ENCODE data around the gene PCDHB14.
A peak's percentile ranks its signal among the peaks of the same experiment; 100 is the strongest.
"Not testable (repeated sequence)": the region's sequence is repeated elsewhere in the genome, so short reads cannot be mapped to it uniquely, and the experiment has no call there.

The PCDHB14 gene

DNA sequence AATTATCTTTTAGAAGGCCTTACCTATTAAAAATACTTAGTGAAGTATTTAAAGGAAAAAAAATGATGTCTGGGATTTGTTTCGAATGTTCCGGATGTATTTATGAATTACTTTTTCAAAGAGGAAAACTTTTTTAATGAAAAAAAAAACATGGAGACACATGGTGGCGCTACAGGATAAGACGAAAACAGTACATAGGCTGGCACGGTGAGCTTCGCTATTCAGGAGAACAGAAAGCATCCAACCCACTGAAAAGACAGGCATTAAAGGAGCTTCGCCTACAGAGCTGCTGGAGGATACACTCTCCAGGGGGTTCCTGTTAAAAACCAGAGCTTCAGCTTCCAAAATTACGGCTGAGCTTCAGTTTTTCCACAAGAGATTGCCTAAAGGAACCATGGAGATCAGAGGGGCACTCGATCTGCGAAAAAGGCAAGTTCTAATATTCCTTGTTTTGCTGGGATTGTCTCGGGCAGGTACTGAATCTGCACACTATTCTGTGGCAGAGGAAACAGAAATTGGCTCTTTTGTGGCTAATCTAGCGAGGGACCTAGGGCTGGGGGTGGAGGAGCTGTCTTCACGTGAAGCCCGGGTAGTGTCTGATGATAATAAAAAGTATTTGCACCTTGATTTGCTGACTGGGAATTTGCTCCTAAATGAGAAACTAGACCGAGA lies at the start of gene PCDHB14:
PCDHB14 (plus strand) TSS at position 232 of the 672 bp plus-strand sequence; CDS start at position 395, 163 bp downstream.
- DNase-seq (ENCODE audit: low read depth): peak; percentile 4

DNA sequence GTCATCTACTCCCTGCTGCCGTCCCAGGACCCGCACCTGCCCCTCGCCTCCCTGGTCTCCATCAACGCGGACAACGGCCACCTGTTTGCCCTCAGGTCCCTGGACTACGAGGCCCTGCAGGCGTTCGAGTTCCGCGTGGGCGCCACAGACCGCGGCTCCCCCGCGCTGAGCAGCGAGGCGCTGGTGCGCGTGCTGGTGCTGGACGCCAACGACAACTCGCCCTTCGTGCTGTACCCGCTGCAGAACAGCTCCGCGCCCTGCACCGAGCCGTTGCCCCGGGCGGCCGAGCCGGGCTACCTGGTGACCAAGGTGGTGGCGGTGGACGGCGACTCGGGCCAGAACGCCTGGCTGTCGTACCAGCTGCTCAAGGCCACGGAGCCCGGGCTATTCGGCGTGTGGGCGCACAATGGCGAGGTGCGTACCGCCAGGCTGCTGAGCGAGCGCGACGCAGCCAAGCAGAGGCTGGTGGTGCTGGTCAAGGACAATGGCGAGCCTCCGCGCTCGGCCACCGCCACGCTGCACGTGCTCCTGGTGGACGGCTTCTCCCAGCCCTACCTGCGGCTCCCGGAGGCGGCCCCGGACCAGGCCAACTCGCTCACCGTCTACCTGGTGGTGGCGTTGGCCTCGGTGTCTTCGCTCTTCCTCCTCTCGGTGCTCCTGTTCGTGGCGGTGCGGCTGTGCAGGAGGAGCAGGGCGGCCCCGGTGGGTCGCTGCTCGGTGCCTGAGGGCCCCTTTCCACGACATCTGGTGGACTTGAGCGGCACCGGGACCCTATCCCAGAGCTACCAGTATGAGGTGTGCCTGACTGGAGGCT lies 48.6 kb upstream of the PCDHB14 start:
- DNase-seq (ENCODE audit: low read depth): not testable (repeated sequence)

DNA sequence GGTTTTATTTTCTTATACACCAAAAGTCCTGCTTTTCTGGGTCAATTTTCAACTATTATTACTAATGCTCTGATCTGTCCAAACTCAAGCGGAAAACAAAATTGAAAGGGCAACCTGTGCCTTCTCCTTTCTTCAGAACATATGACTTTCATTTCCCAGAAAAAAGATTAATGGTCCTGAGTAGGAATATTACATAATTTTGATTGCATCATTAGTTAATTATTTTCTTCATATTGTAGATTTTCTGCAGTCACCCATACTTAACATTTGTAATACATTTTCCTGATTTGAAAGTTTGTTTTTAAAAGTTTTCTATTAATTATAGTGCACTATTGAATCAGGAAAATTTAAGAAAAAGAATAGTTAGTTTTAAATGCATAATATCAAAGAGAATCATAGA lies 47.2 kb upstream of the PCDHB14 start:
- no peak for DNase-seq (ENCODE audit: low read depth)

DNA sequence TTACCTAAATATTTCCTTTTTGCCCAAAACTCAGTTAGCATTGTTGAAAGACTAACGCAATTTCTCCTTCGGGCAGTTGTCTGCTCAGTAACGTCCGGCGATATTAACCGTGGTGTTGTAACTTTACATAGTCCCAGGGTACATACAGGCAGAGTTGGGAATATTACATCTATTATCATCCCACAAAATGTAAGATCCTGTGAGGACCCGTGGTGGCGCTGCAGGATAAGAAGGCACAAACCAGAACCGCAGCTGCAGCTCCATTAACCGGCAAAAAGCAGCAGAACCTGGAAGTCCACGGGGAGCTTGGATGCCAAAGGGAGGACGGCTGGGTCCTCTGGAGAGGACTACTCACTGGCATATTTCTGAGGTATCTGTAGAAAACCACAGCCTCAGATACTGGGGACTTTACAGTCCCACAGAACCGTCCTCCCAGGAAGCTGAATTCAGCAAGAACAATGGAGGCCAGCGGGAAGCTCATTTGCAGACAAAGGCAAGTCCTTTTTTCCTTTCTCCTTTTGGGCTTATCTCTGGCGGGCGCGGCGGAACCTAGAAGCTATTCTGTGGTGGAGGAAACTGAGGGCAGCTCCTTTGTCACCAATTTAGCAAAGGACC lies 45.5 kb upstream of the PCDHB14 start, which contains the start of gene PCDHB8:
PCDHB8 (plus strand) TSS at position 214 of the 615 bp plus-strand sequence; CDS start at position 459, 245 bp downstream.
- not testable (repeated sequence) for DNase-seq (ENCODE audit: low read depth)

- DNase-seq (ENCODE audit: low read depth): not testable (repeated sequence)
Measured at GRCh38 chr5:141179371-141179770, 43.8 kb upstream of the PCDHB14 start.

- DNase-seq (ENCODE audit: low read depth): not testable (repeated sequence)
Measured at GRCh38 chr5:141179876-141180275, 43.3 kb upstream of the PCDHB14 start.

DNA sequence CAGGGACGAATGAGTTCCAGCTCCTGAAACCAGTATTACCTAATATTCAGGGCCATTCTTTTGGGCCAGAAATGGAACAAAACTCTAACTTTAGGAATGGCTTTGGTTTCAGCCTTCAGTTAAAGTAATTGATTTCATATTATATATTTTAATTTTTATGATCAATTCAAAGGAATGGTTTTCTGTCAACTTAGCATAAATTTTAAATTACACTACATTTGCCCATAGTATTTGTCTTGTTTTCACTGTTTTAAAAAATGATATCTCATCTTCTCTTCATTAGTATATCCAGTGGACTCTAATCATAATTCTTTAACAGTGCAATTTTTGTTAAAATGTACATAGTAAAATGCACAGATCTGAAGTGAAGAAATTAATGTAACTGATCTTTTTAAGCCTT lies 42.8 kb upstream of the PCDHB14 start:
- DNase-seq (ENCODE audit: low read depth): no peak

DNA sequence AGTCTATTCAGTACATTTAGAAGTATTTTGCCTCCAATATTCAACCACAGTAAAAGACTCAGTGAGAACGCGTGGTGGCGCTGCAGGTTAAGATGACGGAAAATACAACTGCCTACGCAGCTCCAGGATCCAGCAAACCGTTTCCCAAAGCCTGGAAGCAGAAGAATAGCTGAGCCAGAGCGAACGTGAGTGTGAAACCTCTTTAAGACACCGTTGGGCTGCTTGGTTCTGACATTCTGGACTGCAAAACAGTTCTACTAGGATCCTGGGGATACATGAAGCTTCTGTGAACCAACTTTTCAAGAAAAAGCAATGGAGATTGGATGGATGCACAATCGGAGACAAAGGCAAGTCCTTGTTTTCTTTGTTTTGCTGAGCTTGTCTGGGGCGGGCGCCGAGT lies 40.9 kb upstream of the PCDHB14 start, which contains the start of gene PCDHB16:
PCDHB16 (plus strand) TSS at position 140 of the 400 bp plus-strand sequence; CDS start at position 313, 173 bp downstream.
- DNase-seq (ENCODE audit: low read depth): no peak

GRCh38 chr5:141184117-141184855 lies 38.9 kb upstream of the PCDHB14 start:
- not testable (repeated sequence) for DNase-seq (ENCODE audit: low read depth)

DNA sequence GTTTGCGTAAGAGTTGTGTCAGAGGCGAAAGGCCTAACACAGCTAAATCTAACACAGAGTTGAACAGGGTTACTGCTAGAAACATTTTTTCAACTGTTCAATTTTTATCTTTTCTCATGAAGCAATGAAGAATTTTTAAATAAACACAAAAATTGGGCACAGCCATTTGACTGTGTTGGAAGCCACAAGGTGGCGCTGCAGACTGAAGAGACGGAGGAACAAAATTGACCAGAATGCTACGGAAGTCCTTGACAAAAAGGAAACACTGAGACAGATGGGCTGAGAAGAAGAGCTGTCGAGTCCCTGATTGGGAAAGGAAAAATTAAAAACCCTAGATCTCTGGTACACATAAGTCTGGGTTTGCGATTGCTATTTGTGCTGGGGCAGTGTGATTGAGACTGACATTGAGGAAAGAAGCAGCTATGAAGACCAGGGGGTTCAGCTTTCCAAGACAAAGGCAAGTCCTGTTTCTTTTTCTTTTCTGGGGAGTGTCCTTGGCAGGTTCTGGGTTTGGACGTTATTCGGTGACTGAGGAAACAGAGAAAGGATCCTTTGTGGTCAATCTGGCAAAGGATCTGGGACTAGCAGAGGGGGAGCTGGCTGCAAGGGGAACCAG lies 36.1 kb upstream of the PCDHB14 start, which contains the start of gene PCDHB9:
PCDHB9 (plus strand) TSS at position 265 of the 616 bp plus-strand sequence; CDS start at position 423, 158 bp downstream.
- DNase-seq (ENCODE audit: low read depth): peak; percentile 22

GRCh38 chr5:141188682-141189081 lies 34.5 kb upstream of the PCDHB14 start:
- DNase-seq (ENCODE audit: low read depth): not testable (repeated sequence)

DNA sequence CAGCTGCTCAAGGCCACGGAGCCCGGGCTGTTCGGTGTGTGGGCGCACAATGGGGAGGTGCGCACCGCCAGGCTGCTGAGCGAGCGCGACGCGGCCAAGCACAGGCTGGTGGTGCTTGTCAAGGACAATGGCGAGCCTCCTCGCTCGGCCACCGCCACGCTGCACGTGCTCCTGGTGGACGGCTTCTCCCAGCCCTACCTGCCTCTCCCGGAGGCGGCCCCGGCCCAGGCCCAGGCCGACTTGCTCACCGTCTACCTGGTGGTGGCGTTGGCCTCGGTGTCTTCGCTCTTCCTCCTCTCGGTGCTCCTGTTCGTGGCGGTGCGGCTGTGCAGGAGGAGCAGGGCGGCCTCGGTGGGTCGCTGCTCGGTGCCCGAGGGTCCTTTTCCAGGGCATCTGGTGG lies 34.0 kb upstream of the PCDHB14 start:
- DNase-seq (ENCODE audit: low read depth): not testable (repeated sequence)

GRCh38 chr5:141192110-141192725 lies 30.9 kb upstream of the PCDHB14 start, which contains the start of gene PCDHB10:
Gene PCDHB10 (plus strand): TSS chr5:141192353. CDS start chr5:141192553, 200 bp downstream.
- peak; percentile 1 for DNase-seq (ENCODE audit: low read depth)

- not testable (repeated sequence) for DNase-seq (ENCODE audit: low read depth)
Measured at GRCh38 chr5:141194332-141194731, 28.8 kb upstream of the PCDHB14 start.

GRCh38 chr5:141196363-141196762 lies 26.8 kb upstream of the PCDHB14 start:
- DNase-seq (ENCODE audit: low read depth): no peak

GRCh38 chr5:141199359-141200235 lies 23.5 kb upstream of the PCDHB14 start, which contains the start of gene PCDHB11:
Gene PCDHB11 (plus strand): TSS chr5:141199627. CDS start chr5:141199775, 148 bp downstream.
- DNase-seq (ENCODE audit: low read depth): no peak

- DNase-seq (ENCODE audit: low read depth): not testable (repeated sequence)
Measured at GRCh38 chr5:141201126-141201525, 22.0 kb upstream of the PCDHB14 start.

DNA sequence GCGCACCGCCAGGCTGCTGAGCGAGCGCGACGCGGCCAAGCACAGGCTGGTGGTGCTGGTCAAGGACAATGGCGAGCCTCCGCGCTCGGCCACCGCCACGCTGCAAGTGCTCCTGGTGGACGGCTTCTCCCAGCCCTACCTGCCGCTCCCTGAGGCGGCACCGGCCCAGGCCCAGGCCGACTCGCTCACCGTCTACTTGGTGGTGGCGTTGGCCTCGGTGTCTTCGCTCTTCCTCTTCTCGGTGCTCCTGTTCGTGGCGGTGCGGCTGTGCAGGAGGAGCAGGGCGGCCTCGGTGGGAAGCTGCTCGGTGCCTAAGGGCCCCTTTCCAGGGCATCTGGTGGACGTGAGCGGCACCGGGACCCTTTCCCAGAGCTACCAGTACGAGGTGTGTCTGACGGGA lies 21.5 kb upstream of the PCDHB14 start:
- DNase-seq (ENCODE audit: low read depth): not testable (repeated sequence)

DNA sequence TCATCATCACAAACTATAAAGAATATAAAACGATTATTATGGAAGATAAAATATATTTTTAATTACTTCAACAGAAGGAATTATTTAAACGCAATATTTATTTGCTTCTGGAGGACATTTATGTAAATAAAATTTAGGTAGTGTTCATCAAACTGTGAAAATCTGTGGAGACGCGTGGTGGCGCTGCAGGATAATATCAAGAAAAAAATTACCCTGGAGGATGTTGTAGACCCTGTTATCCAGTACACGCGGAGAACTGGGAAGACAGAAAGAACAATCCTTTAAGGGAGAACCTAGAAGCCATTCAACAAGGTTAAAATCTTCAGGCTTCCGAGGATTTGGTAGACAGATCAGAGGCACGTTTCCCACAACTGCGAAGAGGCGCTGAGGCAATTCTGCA lies 14.7 kb upstream of the PCDHB14 start, which contains the start of gene PCDHB12:
PCDHB12 (plus strand) TSS at position 242 of the 400 bp plus-strand sequence. CDS start 189 bp downstream, outside the sequence.
- DNase-seq (ENCODE audit: low read depth): no peak
